GM19467 (cell line): ENCODE measurements around the gene EVA1B.

Experiments used
- ATAC-seq: cut with Tn5 transposase; IDR thresholded peaks from one replicate; pipeline ENCODE4 v1.9.1; 2021; ENCODE audit warnings: mild to moderate bottlenecking, moderate library complexity; ENCODE audit not compliant: unreplicated experiment

Gene EVA1B

GRCh38 chr1:36346741-36347370, 23.4 kb upstream of the EVA1B start:
- no peak for ATAC-seq

DNA sequence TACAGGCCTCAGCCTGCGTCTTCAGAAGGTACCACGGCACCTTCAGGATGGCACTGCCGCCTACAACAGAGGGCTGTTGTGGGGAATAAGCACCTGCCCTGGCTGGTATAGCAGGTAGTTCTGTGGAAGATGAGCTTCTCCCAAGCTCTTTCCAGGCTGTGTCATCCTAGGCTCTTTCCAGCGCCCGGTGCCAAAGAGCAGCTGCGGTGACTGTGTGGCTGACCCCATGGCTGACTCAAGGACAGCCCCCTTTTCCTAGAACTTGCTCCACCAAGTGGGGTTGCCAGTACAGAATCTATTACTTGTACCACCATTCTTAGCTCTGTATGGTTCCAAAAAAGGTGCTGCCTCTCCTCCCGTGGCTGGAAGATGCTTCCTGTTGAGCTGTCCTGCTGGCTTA, 21.9 kb upstream of the EVA1B start:
- ATAC-seq = no peak

- no peak for ATAC-seq
Measured at GRCh38 chr1:36344395-36344680, 20.9 kb upstream of the EVA1B start.

GRCh38 chr1:36343651-36344394, 20.4 kb upstream of the EVA1B start:
- ATAC-seq = no peak

- ATAC-seq = no peak
Measured at GRCh38 chr1:36342426-36343185, 19.2 kb upstream of the EVA1B start.

GRCh38 chr1:36341626-36342320, 18.3 kb upstream of the EVA1B start:
- ATAC-seq = no peak

DNA sequence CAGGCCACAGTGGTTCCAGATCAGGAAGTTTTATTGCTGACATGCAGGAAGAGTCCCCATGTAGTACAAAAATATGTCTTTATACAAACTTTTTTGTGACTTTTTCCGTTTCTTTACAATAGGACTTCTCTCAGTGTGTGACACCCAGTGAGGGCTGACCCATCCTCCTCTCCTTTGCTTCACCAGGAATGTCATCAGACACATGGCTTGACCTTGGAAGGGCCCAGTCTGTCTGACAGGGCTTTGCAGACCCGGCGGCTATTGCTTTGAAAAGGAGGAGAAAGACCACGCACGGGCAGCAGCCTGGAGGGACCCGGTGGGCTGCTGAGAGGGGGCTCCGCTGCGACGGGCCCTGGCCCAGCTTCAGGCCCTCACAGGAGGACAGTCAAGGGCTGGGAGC, 16.2 kb upstream of the EVA1B start:
- no peak for ATAC-seq

- no peak for ATAC-seq
Measured at GRCh38 chr1:36339215-36339614, 15.8 kb upstream of the EVA1B start.

DNA sequence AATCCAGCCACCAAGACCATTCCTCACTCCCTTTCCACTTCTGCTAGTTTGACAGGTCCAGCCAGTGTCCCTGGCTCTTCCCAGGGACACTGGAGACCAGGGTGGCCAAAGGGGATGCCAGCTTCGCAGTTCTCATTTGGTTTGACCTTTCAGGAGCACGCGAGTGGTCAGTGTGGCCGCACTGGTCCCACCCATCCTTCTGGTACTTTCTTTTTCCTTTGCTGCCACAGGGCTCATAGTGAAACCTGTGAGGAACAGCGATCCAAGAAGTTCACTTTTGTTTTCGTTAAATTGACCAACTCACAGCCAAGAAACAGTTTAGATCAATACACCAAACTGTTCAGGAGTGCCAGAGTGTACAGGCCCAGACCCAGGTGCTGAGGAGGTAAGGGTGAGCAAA, 14.4 kb upstream of the EVA1B start:
- ATAC-seq = no peak

GRCh38 chr1:36330940-36331339, 7.5 kb upstream of the EVA1B start:
- ATAC-seq = no peak

DNA sequence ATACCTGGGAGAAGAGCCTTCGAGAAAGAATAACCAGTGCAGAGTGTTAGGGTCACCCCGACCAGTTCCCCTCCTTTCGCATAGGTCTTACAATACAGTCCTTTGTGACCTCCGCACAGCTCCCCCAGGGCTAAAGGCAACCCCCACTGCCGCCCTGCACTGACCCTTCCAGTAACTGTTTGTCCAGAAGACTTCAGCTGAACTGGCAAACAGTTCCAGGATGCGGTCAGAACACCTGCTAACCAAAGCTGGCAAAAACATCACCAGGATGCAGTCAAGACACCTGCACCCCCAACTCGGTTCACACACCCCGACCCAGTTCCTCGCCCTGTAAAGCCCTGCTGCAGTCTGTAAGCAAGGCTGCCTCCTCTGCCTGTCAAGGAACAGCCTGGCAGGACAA, 6.4 kb upstream of the EVA1B start:
- no peak for ATAC-seq

GRCh38 chr1:36328713-36329112, 5.3 kb upstream of the EVA1B start:
- ATAC-seq = no peak

DNA sequence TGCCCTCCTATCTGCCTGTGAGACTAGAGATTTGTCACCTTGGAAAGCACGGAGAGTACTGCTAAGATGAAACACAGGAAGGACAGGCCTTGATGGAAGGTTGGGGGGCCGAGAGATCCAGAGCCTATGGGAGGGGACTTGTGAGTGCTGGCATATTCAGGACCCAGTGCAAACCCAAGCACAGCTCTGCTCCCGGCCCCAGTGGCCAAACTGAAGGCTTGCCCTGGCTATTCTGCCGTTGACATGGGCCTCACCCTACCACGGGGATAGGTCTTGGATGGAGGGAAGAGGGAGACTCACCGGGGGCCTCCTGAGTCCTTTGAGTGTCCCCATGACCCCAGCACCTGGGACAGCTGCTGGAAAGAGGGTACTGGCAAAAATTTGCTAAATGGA, 4.6 kb upstream of the EVA1B start:
- ATAC-seq = no peak

DNA sequence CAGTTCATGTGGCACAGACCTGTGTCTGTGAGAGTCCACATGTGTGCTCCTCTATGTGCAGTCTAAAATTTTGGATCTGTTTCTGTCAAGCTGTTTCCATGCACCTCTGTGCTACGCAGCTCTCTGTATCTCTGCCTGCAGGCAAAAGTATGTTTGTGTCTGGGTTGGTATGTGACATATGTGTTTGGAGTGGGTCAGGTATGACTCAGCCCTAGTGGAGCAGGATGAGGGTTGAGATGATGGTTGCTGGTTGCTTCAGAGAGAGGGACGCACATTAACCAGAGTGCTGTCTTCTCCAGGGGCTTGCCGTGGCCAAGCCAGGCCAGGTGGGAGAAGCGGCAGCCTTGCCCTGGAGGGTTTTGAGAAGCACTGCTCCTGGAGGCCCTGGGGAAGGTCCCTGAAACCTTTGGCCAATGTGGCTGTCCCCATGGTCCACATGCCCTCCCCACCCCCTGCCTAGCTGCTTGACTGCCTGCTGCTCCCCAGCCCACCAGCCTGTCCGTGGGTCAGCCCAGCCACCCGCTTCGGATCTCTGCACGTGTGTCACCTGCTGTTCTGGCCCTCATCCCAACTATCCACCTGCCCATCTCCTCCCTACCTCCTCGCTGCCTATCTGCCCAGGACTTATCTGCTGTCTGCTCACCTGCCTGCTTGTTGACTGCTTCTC, 4.1 kb upstream of the EVA1B start:
- no peak for ATAC-seq

GRCh38 chr1:36326499-36326898, 3.1 kb upstream of the EVA1B start:
- ATAC-seq = no peak

- ATAC-seq = no peak
Measured at GRCh38 chr1:36324353-36324703, 883 bp upstream of the EVA1B start.

DNA sequence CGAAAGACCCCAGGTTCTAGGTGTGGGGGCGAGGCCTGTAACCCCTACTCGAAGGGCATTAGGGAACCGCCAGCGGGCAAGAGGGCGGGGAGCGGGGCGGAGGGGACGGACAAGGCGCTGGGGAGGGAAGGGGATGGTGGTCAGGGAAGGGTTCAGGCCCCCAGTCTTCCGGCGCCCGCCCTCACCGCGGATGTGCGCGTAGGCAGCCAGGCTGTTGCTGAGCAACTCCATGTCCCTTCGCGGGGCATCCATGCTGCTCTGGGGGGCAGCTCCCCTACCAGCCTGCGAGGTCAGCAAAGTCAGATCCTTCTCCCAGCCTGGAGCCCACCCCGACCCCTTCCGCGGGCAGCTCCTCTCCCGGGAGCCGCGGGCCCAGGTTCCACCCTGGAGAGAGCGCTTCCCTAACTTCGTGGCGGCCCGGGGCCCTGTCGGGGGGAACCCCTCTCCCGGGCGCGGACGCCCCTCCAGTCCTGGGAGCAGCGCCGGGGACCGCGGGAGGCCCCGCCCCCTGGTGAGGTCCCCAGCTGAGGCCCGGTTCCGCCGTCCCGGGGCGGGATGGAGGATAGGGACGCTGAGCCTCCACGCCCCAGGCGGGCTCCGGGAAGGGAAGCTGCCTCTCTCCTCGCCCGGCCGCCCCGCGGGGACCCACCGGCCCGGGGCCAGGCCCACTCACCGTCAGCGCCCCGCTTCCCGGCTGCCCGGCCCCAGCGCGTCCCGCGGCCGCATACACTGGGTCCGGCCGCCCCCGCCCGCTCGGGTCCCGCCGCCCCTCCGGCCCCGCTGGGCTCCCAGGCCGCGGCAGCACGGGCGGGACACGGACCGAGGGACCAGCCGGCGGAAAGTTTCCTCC, 434 bp downstream of the EVA1B start:
- no peak for ATAC-seq

DNA sequence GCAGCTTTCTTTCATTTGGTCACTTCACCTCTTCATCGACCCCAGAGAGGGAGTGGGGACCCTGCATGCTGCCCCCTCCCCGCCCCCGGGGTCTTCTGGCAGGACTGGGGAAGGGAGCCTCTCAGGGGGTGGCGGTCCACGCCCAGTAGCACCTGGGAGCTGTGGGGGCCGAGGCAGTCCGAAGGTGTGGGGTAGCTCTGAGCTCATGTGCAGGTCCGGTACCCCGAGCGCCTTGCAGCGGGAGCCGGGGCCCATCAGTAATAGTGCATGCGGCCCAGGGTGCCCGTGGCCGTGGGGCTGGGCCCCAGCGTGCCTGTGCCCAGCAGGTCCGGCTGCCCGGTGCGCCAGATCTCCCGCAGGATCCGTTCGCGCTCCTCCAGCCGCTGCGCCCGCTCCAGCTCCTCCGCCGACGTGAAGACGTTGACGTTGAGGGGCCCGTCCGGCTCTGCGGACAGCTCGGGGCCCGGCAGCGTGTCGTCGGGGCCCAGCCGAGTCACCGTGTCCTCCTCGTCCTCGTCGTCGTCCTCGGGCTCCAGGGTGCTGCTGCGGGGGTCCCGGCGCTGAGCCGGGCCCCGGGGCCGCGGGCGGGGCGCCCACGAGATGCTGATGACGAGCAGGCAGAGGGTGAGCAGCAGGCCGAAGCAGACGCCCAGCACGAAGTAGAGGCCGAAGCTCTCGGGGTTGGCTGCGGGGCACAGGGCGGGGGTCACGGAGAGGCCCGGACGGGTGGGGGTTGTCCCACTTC, 1.2 kb downstream of the EVA1B start:
- ATAC-seq = no peak

DNA sequence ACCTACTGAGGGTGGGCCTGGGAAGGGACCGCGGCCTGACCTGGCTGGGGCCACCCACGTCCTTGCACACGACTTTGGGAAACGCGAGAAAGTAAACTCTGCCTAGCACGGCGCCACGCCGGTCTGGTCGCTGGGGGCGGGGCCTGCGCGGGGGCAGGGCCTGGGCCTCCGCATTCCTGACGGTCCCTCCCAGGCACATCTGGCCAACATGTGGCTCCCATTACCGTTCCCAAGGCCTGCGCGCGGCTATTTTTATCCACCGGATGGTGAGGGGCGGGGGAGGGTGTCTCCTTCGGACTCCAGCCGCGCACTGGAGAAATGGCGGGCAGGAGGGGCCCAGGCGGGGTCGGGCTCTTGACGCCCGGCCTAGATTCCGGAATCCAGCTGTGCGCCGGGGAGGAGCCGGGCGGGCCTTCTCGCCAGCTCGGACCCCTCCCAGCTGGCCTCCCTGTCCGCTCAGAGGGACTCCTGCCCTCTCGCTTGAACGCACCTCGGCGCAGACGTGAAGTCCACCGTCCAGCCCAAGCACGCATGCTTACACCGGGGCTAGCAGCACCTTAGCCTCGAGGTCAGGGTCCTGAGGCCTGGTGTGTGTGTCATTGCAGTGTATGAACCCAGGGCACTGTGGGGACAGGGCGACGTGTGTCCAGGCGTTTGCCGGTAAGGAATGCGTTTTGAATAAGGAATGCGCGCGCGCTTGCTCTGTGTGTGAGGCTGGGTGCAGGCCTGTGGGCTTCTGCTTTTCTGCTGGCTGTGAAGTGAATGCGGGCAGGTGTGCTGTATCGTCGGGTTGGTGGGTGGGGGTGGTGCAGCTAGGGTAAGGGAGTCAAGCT, 2.1 kb downstream of the EVA1B start:
- no peak for ATAC-seq
